LNCaP clone FGC (cell line): Measurements from ENCODE around the gene FBXO47.
"Not testable (repeated sequence)": the region's sequence is repeated elsewhere in the genome, so short reads cannot be mapped to it uniquely, and the experiment has no call there.

ENCODE experiments used
- DNase-seq: peaks from one replicate; pipeline ENCODE4 v3.0.0-alpha.2; 2011; ENCODE audit warnings: low read depth
- H3K4me3 ChIP-seq: 2 replicates; pipeline ENCODE4 v1.5.1; 2011; ENCODE audit warnings: mild to moderate bottlenecking, low read depth, low read length, control low read depth
- CTCF ChIP-seq: IDR thresholded peaks from 2 replicates; pipeline ENCODE4 v1.5.1; 2012; ENCODE audit warnings: mild to moderate bottlenecking; ENCODE audit not compliant: control insufficient read depth, insufficient read depth; ENCODE audit errors: extremely low read depth

FBXO47 gene

GRCh38 chr17:38960402-38960801 is 6.8 kb downstream of the FBXO47 start:
- no peak overlapping the region for H3K4me3 ChIP-seq
- TF ChIP-seq CTCF, result no peak

GRCh38 chr17:38959508-38959907 is 7.7 kb downstream of the FBXO47 start:
- H3K4me3 ChIP-seq, result no peak overlapping the region
- TF ChIP-seq CTCF, result no peak
- no peak for DNase-seq

More at GRCh38 chr17:38960402-38960801, 6.8 kb downstream of the FBXO47 start:
- DNase-seq, result no peak

GRCh38 chr17:38958756-38959155 is 8.4 kb downstream of the FBXO47 start:
- no peak for TF ChIP-seq CTCF
- no peak for DNase-seq
- no peak overlapping the region for H3K4me3 ChIP-seq

- DNase-seq, result no peak
- TF ChIP-seq CTCF, result no peak
- no peak overlapping the region for H3K4me3 ChIP-seq
These were observed 8.9 kb downstream of the FBXO47 start for GRCh38 chr17:38958326-38958725.

- H3K4me3 ChIP-seq, result not testable (repeated sequence)
These were observed 13.4 kb downstream of the FBXO47 start for GRCh38 chr17:38953800-38954199.

GRCh38 chr17:38947189-38947588 is 20.0 kb downstream of the FBXO47 start:
- no peak overlapping the region for H3K4me3 ChIP-seq
- TF ChIP-seq CTCF, result no peak
- no peak for DNase-seq

More at GRCh38 chr17:38953800-38954199, 13.4 kb downstream of the FBXO47 start:
- DNase-seq, result not testable (repeated sequence)

GRCh38 chr17:38943607-38944006 is 23.6 kb downstream of the FBXO47 start:
- H3K4me3 ChIP-seq, result no peak overlapping the region
- TF ChIP-seq CTCF, result no peak
- no peak for DNase-seq
